IPS-11a (cell line): ENCODE measurements around the gene NF1.
"Not testable (repeated sequence)": the region's sequence is repeated elsewhere in the genome, so short reads cannot be mapped to it uniquely, and the experiment has no call there.

ENCODE experiments used
- H3K4me3 ChIP-seq: one replicate; pipeline ENCODE4 v1.5.1; 2013; ENCODE audit warnings: low read depth, low read length, control low read depth

NF1 gene

GRCh38 chr17:31251105-31251969, 156.6 kb downstream of the NF1 start:
- no peak overlapping the region for H3K4me3 ChIP-seq

GRCh38 chr17:31251970-31252328, 157.2 kb downstream of the NF1 start:
- no peak overlapping the region for H3K4me3 ChIP-seq

- no peak overlapping the region for H3K4me3 ChIP-seq
These were observed 158.0 kb downstream of the NF1 start for GRCh38 chr17:31252741-31253140.

GRCh38 chr17:31254654-31255053, 159.9 kb downstream of the NF1 start:
- H3K4me3 ChIP-seq, result no peak overlapping the region

GRCh38 chr17:31256936-31257335, 162.2 kb downstream of the NF1 start:
- no peak overlapping the region for H3K4me3 ChIP-seq

GRCh38 chr17:31260151-31260550, 165.4 kb downstream of the NF1 start:
- no peak overlapping the region for H3K4me3 ChIP-seq

- no peak overlapping the region for H3K4me3 ChIP-seq
These were observed 166.8 kb downstream of the NF1 start for GRCh38 chr17:31261601-31262000.

- H3K4me3 ChIP-seq, result not testable (repeated sequence)
These were observed 168.1 kb downstream of the NF1 start for GRCh38 chr17:31262923-31263322.

- no peak overlapping the region for H3K4me3 ChIP-seq
These were observed 171.3 kb downstream of the NF1 start for GRCh38 chr17:31266042-31266441.

GRCh38 chr17:31269036-31269577, 174.3 kb downstream of the NF1 start:
- H3K4me3 ChIP-seq, result no peak overlapping the region

GRCh38 chr17:31269578-31269983, 174.8 kb downstream of the NF1 start:
- H3K4me3 ChIP-seq, result no peak overlapping the region

GRCh38 chr17:31272236-31272635, 177.5 kb downstream of the NF1 start:
- no peak overlapping the region for H3K4me3 ChIP-seq

GRCh38 chr17:31272803-31273202, 178.0 kb downstream of the NF1 start:
- H3K4me3 ChIP-seq, result no peak overlapping the region

- H3K4me3 ChIP-seq, result no peak overlapping the region
These were observed 178.7 kb downstream of the NF1 start for GRCh38 chr17:31273516-31273915.

- no peak overlapping the region for H3K4me3 ChIP-seq
These were observed 179.5 kb downstream of the NF1 start for GRCh38 chr17:31274252-31274651.

GRCh38 chr17:31275116-31275515, 180.3 kb downstream of the NF1 start:
- no peak overlapping the region for H3K4me3 ChIP-seq

GRCh38 chr17:31279401-31279800, 184.6 kb downstream of the NF1 start:
- H3K4me3 ChIP-seq, result no peak overlapping the region

GRCh38 chr17:31281061-31281460, 186.3 kb downstream of the NF1 start:
- H3K4me3 ChIP-seq, result no peak overlapping the region

GRCh38 chr17:31283841-31284240, 189.1 kb downstream of the NF1 start:
- H3K4me3 ChIP-seq, result no peak overlapping the region

- H3K4me3 ChIP-seq, result no peak overlapping the region
These were observed 191.8 kb downstream of the NF1 start for GRCh38 chr17:31286587-31286986.

- not testable (repeated sequence) for H3K4me3 ChIP-seq
These were observed 193.2 kb downstream of the NF1 start for GRCh38 chr17:31287932-31288331.

- H3K4me3 ChIP-seq, result no peak overlapping the region
These were observed 195.0 kb downstream of the NF1 start for GRCh38 chr17:31289790-31290189.

GRCh38 chr17:31291820-31292219, 197.0 kb downstream of the NF1 start:
- no peak overlapping the region for H3K4me3 ChIP-seq
